Skeletal muscle tissue (tissue), 4 donors: ENCODE measurements around the gene SMARCD1. TPM values are rescaled to one million over a fixed set of nuclear protein-coding genes. Genes with fewer than 3 reads are reported as not detected.

Experiments used
- H3K27ac ChIP-seq: one replicate; pipeline ENCODE4 v1.7.0; 2013; ENCODE audit warnings: mild to moderate bottlenecking, low read depth, low read length, inconsistent platforms
- H3K27me3 ChIP-seq, 3 donors: one replicate each; pipeline ENCODE4 v1.7.0; 2013; ENCODE audit warnings: low read length in 3 of 3; ENCODE audit not compliant: control insufficient read depth in 3 of 3, insufficient read depth in 3 of 3
- H3K36me3 ChIP-seq, 3 donors: one replicate each; pipeline ENCODE4 v1.7.0; 2013; ENCODE audit warnings: low read length in 3 of 3; ENCODE audit not compliant: control insufficient read depth in 3 of 3, insufficient read depth in 3 of 3
- H3K4me1 ChIP-seq, 3 donors: one replicate each; pipeline ENCODE4 v1.7.0; 2013; ENCODE audit warnings: low read length in 3 of 3, mild to moderate bottlenecking in 3 of 3; ENCODE audit not compliant: control insufficient read depth in 3 of 3, insufficient read depth in 3 of 3
- H3K4me3 ChIP-seq, 3 donors: one replicate each; pipeline ENCODE4 v1.7.0; 2013; ENCODE audit warnings: low read length in 3 of 3
- H3K9ac ChIP-seq, 3 donors: one replicate each; pipeline ENCODE4 v1.7.0; 2013; ENCODE audit warnings: low read length in 3 of 3, mild to moderate bottlenecking in 3 of 3, moderate library complexity in 2 of 3, low read depth in 1 of 3
- H3K9me3 ChIP-seq, 3 donors: one replicate each; pipeline ENCODE4 v1.7.0; 2013; ENCODE audit warnings: low read length in 3 of 3; ENCODE audit not compliant: control insufficient read depth in 3 of 3
- total RNA-seq: library from RNA; depleted of rRNA; stranded (reverse); fragments of >200 nt; gene quantifications from one replicate; pipeline ENCODE4 v1.2.3, GENCODE V29; 2014
- donor health status: Osteomylitis.

SMARCD1 gene
- total RNA-seq, 1 donor from 2014 or later: 19.3 TPM

GRCh38 chr12:50062728-50063460, 22.2 kb upstream of the SMARCD1 start:
- Histone ChIP-seq H3K27me3 (peaks cover 0 to 10% (median 7%) of the 10 kb centered on the region in 3 donors), H3K4me1 (peaks cover 4 to 10% (median 4%) of the 10 kb centered on the region in 3 donors), H3K4me3 (no peak overlapping the region), H3K36me3 (no peaks in the 10 kb centered on the region), H3K27ac (no peak overlapping the region), H3K9ac (no peak overlapping the region), H3K9me3 (no peaks in the 10 kb centered on the region)

DNA sequence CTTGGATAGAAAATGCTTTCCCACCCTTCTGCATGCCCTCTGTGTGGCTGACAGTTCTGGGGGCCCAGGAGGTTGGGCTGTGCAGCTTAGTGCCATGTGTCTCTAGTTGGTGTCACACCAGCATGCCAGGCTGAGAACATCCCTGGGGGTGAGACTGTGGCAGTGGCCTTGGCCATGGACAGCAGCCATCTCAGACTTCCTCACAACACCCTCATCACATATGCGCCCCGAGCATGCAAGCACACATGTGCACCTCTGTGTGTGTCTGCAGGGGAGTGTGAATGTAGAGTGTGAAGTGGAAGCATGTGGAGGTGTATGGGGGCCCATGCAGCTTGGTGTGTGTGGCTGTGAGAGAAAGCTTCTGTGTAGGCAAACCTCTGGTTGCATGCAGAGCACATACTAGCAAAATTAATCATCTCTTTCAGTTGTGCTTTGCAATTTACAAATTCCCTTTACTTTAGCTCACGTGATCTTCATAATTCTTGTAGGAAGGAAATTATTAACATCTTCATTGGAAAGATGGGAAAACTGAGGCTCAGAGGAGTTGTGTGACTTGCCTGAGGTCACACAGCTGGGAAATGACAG, 19.3 kb upstream of the SMARCD1 start:
- no peak overlapping the region for H3K9ac ChIP-seq

GRCh38 chr12:50066402-50066801, 18.7 kb upstream of the SMARCD1 start:
- Histone ChIP-seq H3K9ac (no peak overlapping the region), H3K4me1 (peaks cover 4 to 11% (median 11%) of the 10 kb centered on the region in 3 donors)

More for the DNA sequence above, 19.3 kb upstream of the SMARCD1 start:
- Histone ChIP-seq H3K4me3 (no peak overlapping the region), H3K4me1 (peaks cover 6 to 14% (median 11%) of the 10 kb centered on the region in 3 donors), H3K9me3 (no peaks in the 10 kb centered on the region), H3K36me3 (no peaks in the 10 kb centered on the region), H3K27me3 (peaks cover 0 to 3% (median 2%) of the 10 kb centered on the region in 3 donors), H3K27ac (no peak overlapping the region)

DNA sequence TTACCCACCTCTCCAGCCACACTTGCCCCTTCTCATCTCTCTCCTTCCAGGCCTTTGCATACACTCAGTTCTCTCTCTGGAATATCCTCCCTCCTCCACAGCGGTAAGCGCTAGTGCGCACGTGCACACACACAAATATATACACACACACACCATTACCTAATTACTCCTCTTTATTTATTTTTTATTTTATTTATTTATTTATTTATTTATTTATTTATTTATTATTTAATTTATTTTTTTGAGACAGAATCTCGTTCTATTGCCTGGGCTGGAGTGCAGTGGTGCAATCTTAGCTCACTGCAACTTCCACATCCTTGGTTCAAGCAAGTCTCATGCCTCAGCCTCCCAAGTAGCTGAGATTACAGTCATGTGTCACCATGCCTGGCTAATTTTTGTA, 16.1 kb upstream of the SMARCD1 start:
- H3K36me3 ChIP-seq: no peaks in the 10 kb centered on the region
- no peak overlapping the region for H3K4me3 ChIP-seq
- H3K9ac ChIP-seq: no peak overlapping the region
- H3K27ac ChIP-seq: no peak overlapping the region
- peaks cover 4 to 11% (median 9%) of the 10 kb centered on the region in 3 donors for H3K4me1 ChIP-seq
- H3K27me3 ChIP-seq: peaks cover 0 to 2% (median 0%) of the 10 kb centered on the region in 3 donors
- H3K9me3 ChIP-seq: no peaks in the 10 kb centered on the region

More at GRCh38 chr12:50066402-50066801, 18.7 kb upstream of the SMARCD1 start:
- peaks cover 0 to 3% (median 2%) of the 10 kb centered on the region in 3 donors for H3K27me3 ChIP-seq
- H3K4me3 ChIP-seq: no peak overlapping the region
- H3K36me3 ChIP-seq: no peaks in the 10 kb centered on the region
- H3K27ac ChIP-seq: no peak overlapping the region
- H3K9me3 ChIP-seq: no peaks in the 10 kb centered on the region

DNA sequence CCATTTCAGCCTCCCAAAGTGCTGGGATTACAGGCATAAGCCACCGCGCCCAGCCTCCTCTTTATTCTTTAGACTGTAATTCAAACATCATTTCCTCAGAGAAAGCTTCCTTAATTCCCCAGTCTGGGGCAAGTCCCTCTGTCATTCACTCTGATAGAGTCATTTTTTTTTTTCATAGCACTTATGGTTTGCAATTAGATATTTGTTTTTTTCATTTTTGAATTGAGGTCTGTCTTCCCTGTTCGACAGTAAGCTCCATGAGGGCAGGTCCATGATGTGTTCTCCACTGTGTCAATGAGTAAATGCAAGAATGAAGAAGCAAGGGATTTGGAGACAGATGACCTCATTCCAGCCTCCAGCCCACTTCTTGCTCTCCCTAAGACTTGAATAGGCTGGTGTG, 15.6 kb upstream of the SMARCD1 start:
- Histone ChIP-seq H3K36me3 (no peaks in the 10 kb centered on the region), H3K4me3 (no peak overlapping the region), H3K9ac (no peak overlapping the region), H3K9me3 (no peaks in the 10 kb centered on the region), H3K27me3 (peaks cover 0 to under 1% (median 0%) of the 10 kb centered on the region in 3 donors), H3K4me1 (peaks cover 4 to 11% (median 9%) of the 10 kb centered on the region in 3 donors), H3K27ac (no peak overlapping the region)

- Histone ChIP-seq H3K4me3 (peak overlapping the region in 2 of 3 donors; percentile 13 to 68), H3K9me3 (no peaks in the 10 kb centered on the region), H3K36me3 (no peaks in the 10 kb centered on the region), H3K27ac (no peak overlapping the region), H3K4me1 (peaks cover 8 to 14% (median 11%) of the 10 kb centered on the region in 3 donors), H3K9ac (peak overlapping the region in 1 of 3 donors; percentile 25), H3K27me3 (no peaks in the 10 kb centered on the region)
These were observed 14.7 kb upstream of the SMARCD1 start for GRCh38 chr12:50070314-50071060.

GRCh38 chr12:50072198-50072907, 12.8 kb upstream of the SMARCD1 start:
- Histone ChIP-seq H3K27me3 (no peaks in the 10 kb centered on the region), H3K4me3 (no peak overlapping the region), H3K9me3 (no peaks in the 10 kb centered on the region), H3K4me1 (peaks cover 8 to 11% (median 10%) of the 10 kb centered on the region in 3 donors), H3K27ac (no peak overlapping the region), H3K36me3 (no peaks in the 10 kb centered on the region), H3K9ac (no peak overlapping the region)

DNA sequence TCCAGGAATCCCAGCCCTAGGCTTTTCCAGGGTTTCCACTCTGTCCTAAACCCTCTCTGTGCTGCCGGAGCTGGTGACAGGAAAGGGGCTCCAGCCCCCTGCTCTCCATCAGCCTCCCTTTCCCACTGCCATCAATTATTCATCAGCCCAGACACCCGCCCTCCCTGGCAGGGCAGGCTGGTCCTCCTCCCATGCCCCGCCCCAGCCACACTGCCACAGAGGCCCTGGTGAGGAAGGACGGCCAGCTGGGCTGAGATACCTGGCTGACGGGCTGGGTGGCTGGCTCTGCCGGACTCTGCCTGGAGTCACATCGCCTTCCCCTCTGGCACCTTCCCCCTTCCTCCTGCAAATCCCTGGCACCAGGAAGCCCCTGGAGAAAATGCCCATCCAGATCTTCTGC, 11.9 kb upstream of the SMARCD1 start:
- H3K4me3 ChIP-seq: no peak overlapping the region
- peaks cover 8 to 11% (median 10%) of the 10 kb centered on the region in 3 donors for H3K4me1 ChIP-seq
- H3K27ac ChIP-seq: no peak overlapping the region
- H3K27me3 ChIP-seq: no peaks in the 10 kb centered on the region
- no peaks in the 10 kb centered on the region for H3K9me3 ChIP-seq
- H3K9ac ChIP-seq: no peak overlapping the region
- no peaks in the 10 kb centered on the region for H3K36me3 ChIP-seq

- H3K27me3 ChIP-seq: no peaks in the 10 kb centered on the region
These were observed 11.4 kb upstream of the SMARCD1 start for GRCh38 chr12:50073712-50074111.

More at GRCh38 chr12:50073712-50074111, 11.4 kb upstream of the SMARCD1 start:
- no peak overlapping the region for H3K4me3 ChIP-seq
- no peaks in the 10 kb centered on the region for H3K9me3 ChIP-seq
- no peak overlapping the region for H3K27ac ChIP-seq
- peaks cover 8 to 11% (median 10%) of the 10 kb centered on the region in 3 donors for H3K4me1 ChIP-seq
- H3K9ac ChIP-seq: no peak overlapping the region
- H3K36me3 ChIP-seq: no peaks in the 10 kb centered on the region
